Trophoblast cell (in vitro differentiated cells and primary cell): ENCODE measurements around the gene GNPAT.
A peak's percentile ranks its signal among the peaks of the same experiment; 100 is the strongest.
"Not testable (repeated sequence)": the region's sequence is repeated elsewhere in the genome, so short reads cannot be mapped to it uniquely, and the experiment has no call there.

ENCODE experiments used
- DNase-seq, 2 donors: peaks; one replicate each; pipeline ENCODE4 v3.0.0-alpha.2; 2016
- H2AFZ ChIP-seq: 2 replicates; pipeline ENCODE4 v1.6.1; 2013; ENCODE audit warnings: low read length, moderate library complexity, mild to moderate bottlenecking; ENCODE audit not compliant: insufficient read depth, poor library complexity
- H2AK5ac ChIP-seq: 2 replicates; pipeline ENCODE4 v1.6.1; 2013; ENCODE audit warnings: mild to moderate bottlenecking, low read length
- H2BK120ac ChIP-seq: 2 replicates; pipeline ENCODE4 v1.6.1; 2013; ENCODE audit warnings: low read length, mild to moderate bottlenecking, moderate library complexity; ENCODE audit not compliant: insufficient read depth, poor library complexity
- H2BK12ac ChIP-seq: 2 replicates; pipeline ENCODE4 v1.6.1; 2013; ENCODE audit warnings: mild to moderate bottlenecking, low read length, moderate library complexity
- H2BK5ac ChIP-seq: 2 replicates; pipeline ENCODE4 v1.6.1; 2013; ENCODE audit warnings: low read length, low read depth, moderate library complexity, mild to moderate bottlenecking; ENCODE audit not compliant: poor library complexity
- H3K14ac ChIP-seq: 2 replicates; pipeline ENCODE4 v1.6.1; 2013; ENCODE audit warnings: mild to moderate bottlenecking, low read length
- H3K18ac ChIP-seq: 2 replicates; pipeline ENCODE4 v1.6.1; 2013; ENCODE audit warnings: mild to moderate bottlenecking, low read length
- H3K23ac ChIP-seq: 2 replicates; pipeline ENCODE4 v1.6.1; 2013; ENCODE audit warnings: low read length
- H3K27ac ChIP-seq: 2 replicates; pipeline ENCODE4 v1.5.1; 2013; ENCODE audit warnings: low read depth, mild to moderate bottlenecking, inconsistent platforms, low read length, moderate library complexity
- H3K27me3 ChIP-seq: 2 replicates; pipeline ENCODE4 v1.6.1; 2013; ENCODE audit warnings: inconsistent platforms, mild to moderate bottlenecking, low read length, moderate library complexity; ENCODE audit not compliant: insufficient read depth
- H3K36me3 ChIP-seq, 2 experiments: 1 replicate in 1 of 2; 2 replicates in 1 of 2; pipeline ENCODE4 v1.6.1; 2013; ENCODE audit warnings: low read length in 2 of 2, mild to moderate bottlenecking in 2 of 2, moderate library complexity in 1 of 2; ENCODE audit not compliant: insufficient read depth in 2 of 2, control insufficient read depth in 1 of 2
- H3K4ac ChIP-seq: 2 replicates; pipeline ENCODE4 v1.6.1; 2013; ENCODE audit warnings: low read depth, mild to moderate bottlenecking, low read length, moderate library complexity
- H3K4me1 ChIP-seq, 2 experiments: 1 replicate in 1 of 2; 2 replicates in 1 of 2; pipeline ENCODE4 v1.6.1; 2013; ENCODE audit warnings: low read length in 2 of 2, mild to moderate bottlenecking in 2 of 2, moderate library complexity in 1 of 2; ENCODE audit not compliant: insufficient read depth in 2 of 2, control insufficient read depth in 1 of 2
- H3K4me2 ChIP-seq: 2 replicates; pipeline ENCODE4 v1.6.1; 2013; ENCODE audit warnings: inconsistent platforms, mild to moderate bottlenecking, low read length, moderate library complexity
- H3K4me3 ChIP-seq: 2 replicates; pipeline ENCODE4 v1.5.1; 2013; ENCODE audit warnings: mild to moderate bottlenecking, low read depth, low read length, inconsistent platforms
- H3K79me1 ChIP-seq: one replicate; pipeline ENCODE4 v1.6.1; 2013; ENCODE audit warnings: low read length
- H3K79me2 ChIP-seq: 2 replicates; pipeline ENCODE4 v1.6.1; 2013; ENCODE audit warnings: low read length, mild to moderate bottlenecking; ENCODE audit not compliant: control insufficient read depth, insufficient read depth, poor library complexity
- H3K9ac ChIP-seq: 2 replicates; pipeline ENCODE4 v1.6.1; 2013; ENCODE audit warnings: mild to moderate bottlenecking, low read length
- H3K9me3 ChIP-seq: 2 replicates; pipeline ENCODE4 v1.6.1; 2013; ENCODE audit warnings: low read depth, mild to moderate bottlenecking, control low read depth, inconsistent platforms, low read length; ENCODE audit not compliant: insufficient read depth
- H4K12ac ChIP-seq: 2 replicates; pipeline ENCODE4 v1.6.1; 2013; ENCODE audit warnings: low read depth, mild to moderate bottlenecking, low read length, moderate library complexity
- H4K8ac ChIP-seq: 2 replicates; pipeline ENCODE4 v1.6.1; 2013; ENCODE audit warnings: low read depth, mild to moderate bottlenecking, low read length, moderate library complexity
- H4K91ac ChIP-seq: one replicate; pipeline ENCODE4 v1.6.1; 2013; ENCODE audit warnings: low read depth, mild to moderate bottlenecking, low read length, moderate library complexity
- WGBS: extraction: QIAGEN DNeasy Blood & Tissue Kit; methylation state at CpG from one replicate; pipeline ENCODE4 v1.1.7; 2013; ENCODE audit warnings: missing lambda C conversion rate; ENCODE audit not compliant: insufficient read length, insufficient coverage; ENCODE audit errors: extremely low coverage; 5-methylcytosine and 5-hydroxymethylcytosine counted together

Gene GNPAT

GRCh38 chr1:231210126-231210525 lies 30.9 kb upstream of the GNPAT start:
- Histone ChIP-seq H2AFZ (no peak overlapping the region), H4K12ac (no peak overlapping the region), H3K79me2 (no peaks in the 10 kb centered on the region), H3K27ac (no peak overlapping the region), H2AK5ac (no peak overlapping the region), H3K4me3 (no peak overlapping the region), H3K4ac (no peak overlapping the region), H2BK120ac (no peak overlapping the region), H3K4me2 (no peak overlapping the region), H3K36me3 (no peaks in the 10 kb centered on the region), H4K91ac (no peak overlapping the region), H3K9ac (no peak overlapping the region), H3K79me1 (no peaks in the 10 kb centered on the region), H4K8ac (no peak overlapping the region), H3K4me1 (no peaks in the 10 kb centered on the region), H3K9me3 (no peaks in the 10 kb centered on the region), H3K23ac (no peak overlapping the region), H3K27me3 (no peaks in the 10 kb centered on the region), H2BK5ac (no peak overlapping the region), H3K14ac (no peak overlapping the region), H2BK12ac (no peak overlapping the region), H3K18ac (no peak overlapping the region)
- peak in 1 of 2 donors; percentile 56 for DNase-seq
- no CpG with 5 or more reads among the region's 6 CpGs for WGBS

DNA sequence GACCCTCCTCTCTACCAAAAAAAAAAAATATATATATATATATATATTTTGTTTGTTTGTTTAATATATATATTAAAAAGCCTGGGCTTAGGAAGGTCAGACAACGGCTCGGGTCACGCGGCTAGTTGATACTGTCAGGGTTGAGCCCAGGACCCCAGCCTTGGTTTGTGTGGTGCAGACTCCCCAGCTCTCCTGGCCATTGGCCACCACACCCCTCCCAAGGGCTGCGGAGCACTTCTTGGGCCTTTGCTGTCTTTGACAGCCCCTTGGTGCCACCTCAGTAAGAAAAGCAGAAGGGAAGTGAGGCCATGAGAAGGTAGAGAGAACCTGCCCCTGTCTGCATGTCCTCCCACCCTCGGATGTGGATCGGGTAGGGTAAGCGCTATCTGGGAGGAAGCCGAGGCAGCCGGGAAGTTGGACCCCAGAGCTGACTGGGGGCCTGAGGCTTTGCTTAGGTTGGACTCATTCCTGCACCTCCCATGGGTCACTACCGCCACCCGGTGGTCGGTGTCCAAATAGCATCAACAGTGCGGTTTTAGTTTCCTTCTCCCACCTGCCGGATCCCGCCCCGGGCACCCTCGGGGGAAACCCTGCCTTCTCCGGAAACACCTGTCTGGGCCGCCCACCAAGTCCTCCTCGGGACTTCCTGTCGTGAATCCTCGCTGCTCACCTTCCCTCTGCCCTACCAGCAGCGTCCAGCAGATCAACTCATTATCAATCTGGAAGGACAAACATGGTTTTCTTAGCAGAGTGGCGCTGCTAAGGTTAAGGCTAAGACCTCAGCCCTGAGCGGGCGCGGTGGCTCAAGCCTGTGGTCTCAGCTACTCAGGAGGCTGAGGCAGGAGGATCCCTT lies 29.8 kb upstream of the GNPAT start:
- Histone ChIP-seq H2AFZ (no peak overlapping the region), H2AK5ac (no peak overlapping the region), H2BK120ac (no peak overlapping the region), H3K23ac (no peak overlapping the region), H3K14ac (no peak overlapping the region), H3K27me3 (no peaks in the 10 kb centered on the region), H3K79me2 (no peaks in the 10 kb centered on the region), H3K79me1 (no peaks in the 10 kb centered on the region), H3K4me3 (no peak overlapping the region), H2BK12ac (no peak overlapping the region), H4K12ac (no peak overlapping the region), H3K9ac (no peak overlapping the region), H4K8ac (peak overlapping the region; percentile 33), H3K9me3 (no peaks in the 10 kb centered on the region), H4K91ac (peak overlapping the region; percentile 7), H3K36me3 (no peaks in the 10 kb centered on the region), H3K4me1 (no peaks in the 10 kb centered on the region), H3K4ac (no peak overlapping the region), H3K18ac (no peak overlapping the region), H2BK5ac (no peak overlapping the region), H3K4me2 (peak overlapping the region; percentile 60), H3K27ac (no peak overlapping the region)
- WGBS, result no CpG with 5 or more reads among the region's 28 CpGs
- peak; percentile 71 to 90 for DNase-seq

DNA sequence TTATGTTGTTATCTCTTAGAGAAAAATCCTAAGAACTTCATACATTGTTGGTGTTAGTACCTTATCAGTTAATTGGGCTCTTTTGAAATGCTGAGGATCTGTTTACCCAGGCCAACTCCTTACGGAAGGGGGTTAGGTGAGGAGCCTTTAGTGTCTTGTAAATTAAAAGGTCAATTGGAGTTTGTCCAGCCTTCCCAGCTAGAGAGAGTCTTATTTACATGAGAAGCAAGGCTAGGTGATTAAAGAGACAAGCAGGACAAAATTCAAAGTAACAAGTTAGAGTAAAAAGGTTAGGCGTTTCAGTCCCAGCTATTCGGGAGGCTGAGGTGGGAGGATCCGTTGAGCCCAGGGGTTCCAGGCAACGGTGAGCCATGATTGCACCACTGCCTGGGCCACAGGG lies 28.7 kb upstream of the GNPAT start:
- not testable (repeated sequence) for H2AK5ac ChIP-seq, H3K23ac ChIP-seq, H3K18ac ChIP-seq, H3K4me3 ChIP-seq, H3K27ac ChIP-seq, H3K4me2 ChIP-seq, H3K9ac ChIP-seq, H2BK12ac ChIP-seq, H3K79me2 ChIP-seq, H3K4me1 ChIP-seq, H3K14ac ChIP-seq, H4K8ac ChIP-seq, H3K36me3 ChIP-seq, DNase-seq, H4K91ac ChIP-seq, H2BK120ac ChIP-seq, H3K4ac ChIP-seq, H3K27me3 ChIP-seq, H3K9me3 ChIP-seq, H4K12ac ChIP-seq, H2BK5ac ChIP-seq, H3K79me1 ChIP-seq, H2AFZ ChIP-seq
- no CpG with 5 or more reads among the region's 5 CpGs for WGBS

DNA sequence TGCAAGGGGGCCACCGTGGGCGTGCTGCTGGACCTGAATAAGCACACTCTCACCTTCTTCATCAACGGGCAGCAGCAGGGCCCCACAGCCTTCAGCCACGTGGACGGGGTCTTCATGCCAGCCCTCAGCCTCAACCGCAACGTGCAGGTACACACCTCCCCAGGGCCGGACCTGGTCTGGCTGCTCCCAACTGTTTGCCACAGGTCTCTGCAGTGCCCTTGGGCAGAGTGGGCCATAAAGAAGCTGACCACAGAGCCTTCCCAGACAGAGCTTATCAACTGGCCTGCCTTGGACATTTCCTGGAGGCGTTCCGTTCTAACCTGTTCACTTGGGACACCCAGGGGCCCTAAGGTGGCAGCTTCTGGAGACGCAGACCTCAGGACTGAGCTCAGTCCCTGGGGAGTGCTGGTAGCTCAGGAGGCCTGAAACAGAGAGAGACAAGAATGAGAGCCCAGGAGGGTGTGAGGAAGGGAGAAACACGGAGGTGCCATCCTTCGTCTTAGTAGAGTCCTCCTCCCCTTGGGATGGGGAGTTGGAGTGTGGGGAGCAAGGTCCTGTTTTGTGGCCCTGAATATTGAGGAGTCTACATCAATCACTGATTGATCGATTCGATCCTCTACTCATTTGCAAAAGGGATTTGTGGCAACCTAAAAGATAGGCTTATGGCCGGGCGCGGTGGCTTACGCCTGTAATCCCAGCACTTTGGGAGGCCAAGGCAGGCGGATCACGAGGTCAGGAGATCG lies 27.0 kb upstream of the GNPAT start:
- no peak overlapping the region for H4K12ac ChIP-seq
- no peaks in the 10 kb centered on the region for H3K79me1 ChIP-seq
- H3K27ac ChIP-seq, result no peak overlapping the region
- WGBS, result no CpG with 5 or more reads among the region's 22 CpGs
- no peak overlapping the region for H2BK12ac ChIP-seq
- no peak overlapping the region for H2AK5ac ChIP-seq
- no peak overlapping the region for H2BK120ac ChIP-seq
- H3K9me3 ChIP-seq, result no peaks in the 10 kb centered on the region
- H2AFZ ChIP-seq, result no peak overlapping the region
- H3K4me2 ChIP-seq, result no peak overlapping the region
- H3K4me1 ChIP-seq, result no peaks in the 10 kb centered on the region
- no peak overlapping the region for H3K4me3 ChIP-seq
- H3K18ac ChIP-seq, result no peak overlapping the region
- no peak overlapping the region for H4K8ac ChIP-seq
- H3K27me3 ChIP-seq, result no peaks in the 10 kb centered on the region
- H3K4ac ChIP-seq, result no peak overlapping the region
- H3K36me3 ChIP-seq, result no peaks in the 10 kb centered on the region
- DNase-seq, result no peak
- no peaks in the 10 kb centered on the region for H3K79me2 ChIP-seq
- H2BK5ac ChIP-seq, result no peak overlapping the region
- H3K14ac ChIP-seq, result no peak overlapping the region
- H4K91ac ChIP-seq, result no peak overlapping the region
- no peak overlapping the region for H3K23ac ChIP-seq
- no peak overlapping the region for H3K9ac ChIP-seq
